Keratinocyte (primary cell): ENCODE data around the gene ZNF329. TPM values are rescaled to one million over a fixed set of nuclear protein-coding genes. Genes with fewer than 3 reads are reported as not detected.

ENCODE experiments used
- DNase-seq: peaks from one replicate; pipeline ENCODE4 v3.0.0-alpha.2; 2011; ENCODE audit warnings: low read depth, missing footprints, low spot score
- FAIRE-seq: peaks from 2 replicates; lab custom pipeline; 2011; peaks lifted over from hg19 to GRCh38; lab: Jason Lieb, UNC
- H2AFZ ChIP-seq: 2 replicates; pipeline ENCODE4 v1.6.0; 2012; ENCODE audit warnings: low read length, control low read depth, inconsistent platforms; ENCODE audit not compliant: control insufficient read depth
- H3K27ac ChIP-seq: 2 replicates; pipeline ENCODE4 v1.5.1; 2011; ENCODE audit warnings: low read length; ENCODE audit not compliant: control insufficient read depth, insufficient read depth
- H3K27me3 ChIP-seq: 3 replicates; pipeline ENCODE4 v1.6.0; 2011; ENCODE audit warnings: low read length; ENCODE audit not compliant: control insufficient read depth, insufficient read depth; ENCODE audit errors: extremely low read depth
- H3K36me3 ChIP-seq, 2 experiments: 2 replicates in 1 of 2; 3 replicates in 1 of 2; pipeline ENCODE4 v1.5.1; 2011; ENCODE audit warnings: low read length in 2 of 2, mild to moderate bottlenecking in 1 of 2; ENCODE audit not compliant: control insufficient read depth in 2 of 2, insufficient read depth in 2 of 2; ENCODE audit errors: extremely low read depth in 1 of 2
- H3K4me1 ChIP-seq: 3 replicates; pipeline ENCODE4 v1.5.1; 2011; ENCODE audit warnings: low read length; ENCODE audit not compliant: control insufficient read depth, insufficient read depth; ENCODE audit errors: extremely low read depth
- H3K4me2 ChIP-seq: 3 replicates; pipeline ENCODE4 v1.6.0; 2011; ENCODE audit warnings: low read depth, low read length; ENCODE audit not compliant: control insufficient read depth, insufficient read depth; ENCODE audit errors: extremely low read depth
- H3K4me3 ChIP-seq, 3 experiments: fragments of 200-600 bp in 1 of 3; sonication (generic) in 1 of 3; 2 replicates in 2 of 3; 3 replicates in 1 of 3; pipeline ENCODE4 v1.5.1; 2011 to 2016; ENCODE audit warnings: low read length in 3 of 3, mild to moderate bottlenecking in 3 of 3, control low read depth in 2 of 3, inconsistent platforms in 1 of 3, low read depth in 1 of 3, mixed read lengths in 1 of 3, mixed run types in 1 of 3, moderate library complexity in 1 of 3; ENCODE audit not compliant: control insufficient read depth in 2 of 3, insufficient read depth in 2 of 3; ENCODE audit errors: extremely low read depth in 1 of 3
- H3K79me2 ChIP-seq: 2 replicates; pipeline ENCODE4 v1.6.0; 2012; ENCODE audit warnings: low read length; ENCODE audit not compliant: control insufficient read depth, insufficient read depth
- H3K9ac ChIP-seq: 3 replicates; pipeline ENCODE4 v1.6.0; 2011; ENCODE audit warnings: low read length; ENCODE audit not compliant: control insufficient read depth, insufficient read depth; ENCODE audit errors: extremely low read depth
- H3K9me1 ChIP-seq: 3 replicates; pipeline ENCODE4 v1.6.0; 2011; ENCODE audit warnings: low read length; ENCODE audit not compliant: control insufficient read depth, insufficient read depth; ENCODE audit errors: extremely low read depth
- H3K9me3 ChIP-seq: 2 replicates; pipeline ENCODE4 v1.5.1; 2012; ENCODE audit warnings: low read depth, low read length; ENCODE audit not compliant: control insufficient read depth
- H4K20me1 ChIP-seq: 3 replicates; pipeline ENCODE4 v1.6.0; 2011; ENCODE audit warnings: low read length; ENCODE audit not compliant: control insufficient read depth, insufficient read depth; ENCODE audit errors: extremely low read depth
- EZH2 ChIP-seq: IDR thresholded peaks from one replicate; pipeline ENCODE4 v1.6.1; 2012; ENCODE audit warnings: inconsistent platforms, mild to moderate bottlenecking, low read length, moderate library complexity
- dilution Hi-C: fragments of 300-500 bp; cut with MboI; formaldehyde crosslinking; loops from one replicate; pipeline ENCODE4 v1.7.0; 2020; ENCODE audit warnings: low sequenced_read_pairs; ENCODE audit not compliant: extremely low pct_ligation_motif_present
- polyA plus RNA-seq, 5 experiments: library from polyadenylated mRNA; depleted of rRNA in 3 of 5; stranded (reverse) in 3 of 5; stranded (forward) in 1 of 5; unstranded in 1 of 5; fragments of >200 nt; gene quantifications; 1 replicate in 1 of 5; 2 replicates in 3 of 5; 3 replicates in 1 of 5; pipeline versions ENCODE4 v1.2.1 to v1.2.3, GENCODE V29; 2011 to 2012; ENCODE audit warnings: missing spikeins in 2 of 5, low read depth in 1 of 5, low replicate concordance in 1 of 5
- TF ChIP-seq, protein P1 (sequence below), 3 experiments: IDR thresholded peaks in 1 of 3; conservative IDR thresholded peaks in 1 of 3; optimal IDR thresholded peaks in 1 of 3; 2 replicates in 2 of 3; 3 replicates in 1 of 3; pipeline versions ENCODE3 to v1.5.1; 2011; ENCODE audit warnings: low read length in 3 of 3, mild to moderate bottlenecking in 3 of 3, moderate library complexity in 2 of 3, control low read depth in 1 of 3, inconsistent platforms in 1 of 3; ENCODE audit not compliant: insufficient read depth in 2 of 3; ENCODE audit errors: extremely low read depth in 1 of 3

The ZNF329 gene
- polyA plus RNA-seq, 1 donor (not counting 4 experiments of a cell fraction or from before 2014, with no cell fraction given) = 8.5 TPM

DNA sequence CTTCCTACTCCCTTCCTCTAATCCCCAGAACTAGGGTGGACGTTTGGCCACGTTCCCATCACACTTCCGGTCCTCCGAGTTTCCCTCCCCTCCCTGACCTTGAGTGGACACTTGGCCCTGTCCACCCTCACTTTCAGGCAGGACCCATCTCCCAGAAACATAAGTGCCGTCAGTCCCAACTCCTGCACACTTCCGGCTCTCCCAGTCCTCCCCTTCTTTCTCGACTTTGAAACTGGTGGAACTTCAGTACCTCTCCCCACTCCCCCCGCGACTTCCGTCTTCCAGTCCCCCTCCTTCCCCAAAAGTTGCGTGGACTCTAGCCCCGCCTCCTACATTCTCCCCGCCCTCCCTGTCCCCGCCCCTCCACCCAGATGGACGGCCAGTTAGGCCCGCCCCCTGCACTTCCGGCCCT, 32.0 kb upstream of the ZNF329 start:
- dilution Hi-C loops = no loop called here
- H3K27ac ChIP-seq = peak overlapping the region; percentile 96
- H3K9me1 ChIP-seq = no peaks in the 10 kb centered on the region
- H3K27me3 ChIP-seq = no peaks in the 10 kb centered on the region
- H3K79me2 ChIP-seq = peaks cover 32% of the 10 kb centered on the region
- peaks cover 10% of the 10 kb centered on the region for H3K4me1 ChIP-seq
- H4K20me1 ChIP-seq = no peaks in the 10 kb centered on the region
- FAIRE-seq (peak; percentile 52), DNase-seq (no peak)
- peak overlapping the region; percentile 83 to 97 (median 86) for H3K4me3 ChIP-seq
- peaks cover 18 to 22% of the 10 kb centered on the region in 2 experiments for H3K36me3 ChIP-seq
- H3K9ac ChIP-seq = peak overlapping the region; percentile 96
- TF ChIP-seq EZH2 = no peak
- TF ChIP-seq, protein P1, sequence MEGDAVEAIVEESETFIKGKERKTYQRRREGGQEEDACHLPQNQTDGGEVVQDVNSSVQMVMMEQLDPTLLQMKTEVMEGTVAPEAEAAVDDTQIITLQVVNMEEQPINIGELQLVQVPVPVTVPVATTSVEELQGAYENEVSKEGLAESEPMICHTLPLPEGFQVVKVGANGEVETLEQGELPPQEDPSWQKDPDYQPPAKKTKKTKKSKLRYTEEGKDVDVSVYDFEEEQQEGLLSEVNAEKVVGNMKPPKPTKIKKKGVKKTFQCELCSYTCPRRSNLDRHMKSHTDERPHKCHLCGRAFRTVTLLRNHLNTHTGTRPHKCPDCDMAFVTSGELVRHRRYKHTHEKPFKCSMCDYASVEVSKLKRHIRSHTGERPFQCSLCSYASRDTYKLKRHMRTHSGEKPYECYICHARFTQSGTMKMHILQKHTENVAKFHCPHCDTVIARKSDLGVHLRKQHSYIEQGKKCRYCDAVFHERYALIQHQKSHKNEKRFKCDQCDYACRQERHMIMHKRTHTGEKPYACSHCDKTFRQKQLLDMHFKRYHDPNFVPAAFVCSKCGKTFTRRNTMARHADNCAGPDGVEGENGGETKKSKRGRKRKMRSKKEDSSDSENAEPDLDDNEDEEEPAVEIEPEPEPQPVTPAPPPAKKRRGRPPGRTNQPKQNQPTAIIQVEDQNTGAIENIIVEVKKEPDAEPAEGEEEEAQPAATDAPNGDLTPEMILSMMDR (optimal IDR thresholded peaks at IDR 0.05 in 1 of 3, IDR thresholded peaks at IDR 0.05 in 1 of 3, conservative IDR thresholded peaks at IDR 0.05 in 1 of 3; ENCODE audit: extremely low read depth in 1 of 3, insufficient read depth in 2 of 3, low read length in 3 of 3) = no peak
- H2AFZ ChIP-seq = peak overlapping the region; percentile 75
- H3K4me2 ChIP-seq = peak overlapping the region; percentile 88
- H3K9me3 ChIP-seq = peaks cover 35% of the 10 kb centered on the region

DNA sequence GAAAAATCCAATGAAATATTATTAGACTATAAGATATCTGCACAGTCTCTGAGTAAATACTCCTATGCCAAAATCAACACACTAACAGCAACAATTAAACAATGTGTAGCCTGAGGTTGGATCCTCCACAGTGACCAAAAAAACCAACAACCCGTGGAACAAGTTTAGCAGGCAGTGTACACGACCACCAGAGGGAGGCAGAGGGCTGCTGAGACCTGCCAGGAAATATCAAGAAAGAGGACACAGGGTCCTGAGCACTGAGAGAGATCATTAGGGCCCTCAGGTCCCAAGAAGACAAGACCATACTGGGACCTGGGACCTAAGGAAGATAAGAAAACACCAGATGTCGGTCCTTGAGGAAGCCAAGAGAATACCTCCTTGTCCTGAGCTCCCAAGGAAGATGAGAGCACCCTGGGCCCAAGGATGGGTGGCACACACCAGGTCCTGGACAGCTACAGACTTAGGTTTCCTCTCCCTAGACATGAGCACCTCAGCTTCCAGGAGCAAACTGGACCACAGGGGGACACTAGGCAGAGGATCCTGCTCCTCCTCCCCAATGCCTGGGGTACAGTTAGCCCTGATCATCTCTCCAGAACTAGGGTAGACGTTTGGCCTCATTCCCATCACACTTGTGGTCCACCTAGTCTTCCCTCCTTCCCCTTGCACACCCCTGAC, 31.4 kb upstream of the ZNF329 start:
- H3K27me3 ChIP-seq = no peaks in the 10 kb centered on the region
- FAIRE-seq = peak; percentile 80
- peaks cover 10% of the 10 kb centered on the region for H3K4me1 ChIP-seq
- no peaks in the 10 kb centered on the region for H4K20me1 ChIP-seq
- H3K9me3 ChIP-seq = peaks cover 34% of the 10 kb centered on the region
- dilution Hi-C loops = no loop called here
- peaks cover 15 to 17% of the 10 kb centered on the region in 2 experiments for H3K36me3 ChIP-seq
- peak overlapping the region; percentile 88 for H3K4me2 ChIP-seq
- TF ChIP-seq EZH2 = no peak
- TF ChIP-seq, protein P1 (optimal IDR thresholded peaks at IDR 0.05 in 1 of 3, IDR thresholded peaks at IDR 0.05 in 1 of 3, conservative IDR thresholded peaks at IDR 0.05 in 1 of 3; ENCODE audit: extremely low read depth in 1 of 3, insufficient read depth in 2 of 3, low read length in 3 of 3) = peak; percentile 78 to 84 (median 80)
- no peak for DNase-seq
- peak overlapping the region; percentile 42 for H3K27ac ChIP-seq
- H3K9ac ChIP-seq = peak overlapping the region; percentile 43
- no peaks in the 10 kb centered on the region for H3K9me1 ChIP-seq
- H3K4me3 ChIP-seq = peak overlapping the region; percentile 83 to 97 (median 83)
- H2AFZ ChIP-seq = peak overlapping the region; percentile 75
- peaks cover 32% of the 10 kb centered on the region for H3K79me2 ChIP-seq
